CD14-positive monocyte (primary cell): ENCODE measurements around the gene PIP5K1C. TPM values are rescaled to one million over a fixed set of nuclear protein-coding genes. Genes with fewer than 3 reads are reported as not detected.
A peak's percentile ranks its signal among the peaks of the same experiment; 100 is the strongest.

Source experiments
- DNase-seq, 3 donors: peaks; one replicate each; pipeline ENCODE4 v3.0.0-alpha.2; 2011 to 2022
- H2AFZ ChIP-seq: 2 replicates; pipeline ENCODE4 v1.6.0; 2012; ENCODE audit warnings: mild to moderate bottlenecking, low read depth, low read length, inconsistent platforms; ENCODE audit not compliant: insufficient read depth, poor library complexity, severe bottlenecking
- H3K27ac ChIP-seq, 2 donors: 1 replicate in 1 of 2; 2 replicates in 1 of 2; pipeline ENCODE4 v1.5.1; 2012 to 2013; ENCODE audit warnings: low read length in 2 of 2, control low read depth in 1 of 2, inconsistent platforms in 1 of 2, low read depth in 1 of 2, mild to moderate bottlenecking in 1 of 2
- H3K27me3 ChIP-seq, 2 donors: one replicate each; pipeline versions ENCODE4 v1.6.0 to v1.6.1; 2011 to 2013; ENCODE audit warnings: low read length in 2 of 2; ENCODE audit not compliant: control insufficient read depth in 2 of 2, insufficient read depth in 2 of 2
- H3K36me3 ChIP-seq, 2 donors: replicated peaks in 1 of 2; 1 replicate in 1 of 2; 2 replicates in 1 of 2; pipeline versions ENCODE4 v1.5.1 to v1.6.1; 2012 to 2013; ENCODE audit warnings: low read length in 2 of 2, control low read depth in 1 of 2, inconsistent platforms in 1 of 2, mild to moderate bottlenecking in 1 of 2; ENCODE audit not compliant: insufficient read depth in 2 of 2, control insufficient read depth in 1 of 2
- H3K4me1 ChIP-seq, 2 donors: 1 replicate in 1 of 2; 2 replicates in 1 of 2; pipeline versions ENCODE4 v1.5.1 to v1.6.1; 2012 to 2013; ENCODE audit warnings: low read length in 2 of 2, control low read depth in 1 of 2, inconsistent platforms in 1 of 2, mild to moderate bottlenecking in 1 of 2, moderate library complexity in 1 of 2; ENCODE audit not compliant: insufficient read depth in 2 of 2, control insufficient read depth in 1 of 2
- H3K4me2 ChIP-seq: replicated peaks from 2 replicates; pipeline ENCODE3; 2012; ENCODE audit warnings: low read length, moderate library complexity, mild to moderate bottlenecking; ENCODE audit not compliant: poor library complexity, severe bottlenecking; ENCODE audit errors: extremely low read depth
- H3K4me3 ChIP-seq, 3 experiments: fragments of 200-600 bp in 1 of 3; sonication (generic) in 1 of 3; replicated peaks in 1 of 3; 1 replicate in 2 of 3; 2 replicates in 1 of 3; pipeline ENCODE4 v1.5.1; 2011 to 2013; ENCODE audit warnings: low read length in 3 of 3, mild to moderate bottlenecking in 3 of 3, control low read depth in 2 of 3, low read depth in 2 of 3, inconsistent platforms in 1 of 3, moderate library complexity in 1 of 3
- H3K79me2 ChIP-seq: 2 replicates; pipeline ENCODE4 v1.6.0; 2012; ENCODE audit warnings: mild to moderate bottlenecking, control low read depth, inconsistent platforms, low read length, moderate library complexity; ENCODE audit not compliant: insufficient read depth
- H3K9ac ChIP-seq: 2 replicates; pipeline ENCODE4 v1.6.0; 2017; ENCODE audit warnings: low read length, mild to moderate bottlenecking; ENCODE audit not compliant: insufficient read depth, poor library complexity, severe bottlenecking
- H3K9me3 ChIP-seq, 2 donors: replicated peaks in 1 of 2; 1 replicate in 1 of 2; 2 replicates in 1 of 2; pipeline versions ENCODE4 v1.5.1 to v1.6.1; 2012 to 2013; ENCODE audit warnings: low read length in 2 of 2, control low read depth in 1 of 2; ENCODE audit not compliant: control insufficient read depth in 1 of 2, insufficient read depth in 1 of 2
- H4K20me1 ChIP-seq: 2 replicates; pipeline ENCODE4 v1.6.0; 2012; ENCODE audit warnings: mild to moderate bottlenecking, low read length, control low read depth, moderate library complexity; ENCODE audit not compliant: insufficient read depth
- H3K27ac Mint-ChIP-seq, 7 donors: one replicate each; pipeline ENCODE4 v1.8.0; 2020; ENCODE audit warnings: mild to moderate bottlenecking in 7 of 7, mixed read lengths in 7 of 7, moderate library complexity in 6 of 7, inconsistent platforms in 2 of 7
- H3K27me3 Mint-ChIP-seq, 3 donors: one replicate each; pipeline ENCODE4 v1.8.0; 2021 to 2022; ENCODE audit warnings: low read depth in 3 of 3, mild to moderate bottlenecking in 3 of 3, mixed read lengths in 3 of 3, moderate library complexity in 3 of 3, inconsistent platforms in 1 of 3
- H3K36me3 Mint-ChIP-seq, 2 donors: one replicate each; pipeline ENCODE4 v1.8.0; 2020; ENCODE audit warnings: mixed read lengths in 2 of 2, inconsistent platforms in 1 of 2, mild to moderate bottlenecking in 1 of 2
- H3K4me1 Mint-ChIP-seq: one replicate; pipeline ENCODE4 v1.8.0; 2020; ENCODE audit warnings: mild to moderate bottlenecking, mixed read lengths
- H3K4me3 Mint-ChIP-seq, 2 donors: one replicate each; pipeline ENCODE4 v1.8.0; 2020; ENCODE audit warnings: mild to moderate bottlenecking in 2 of 2, mixed read lengths in 2 of 2, moderate library complexity in 1 of 2
- H3K9me3 Mint-ChIP-seq, 7 donors: one replicate each; pipeline ENCODE4 v1.8.0; 2020 to 2022; ENCODE audit warnings: mixed read lengths in 7 of 7, mild to moderate bottlenecking in 6 of 7, moderate library complexity in 6 of 7, inconsistent platforms in 2 of 7
- CTCF ChIP-seq: fragments of 200-600 bp; IDR thresholded peaks from one replicate; pipeline ENCODE4 v1.8.0; 2022; ENCODE audit warnings: antibody characterized with exemption, mild to moderate bottlenecking
- WGBS: methylation state at CpG from one replicate; pipeline ENCODE4 v1.1.5; 2013; ENCODE audit warnings: missing lambda C conversion rate; ENCODE audit not compliant: insufficient coverage; 5-methylcytosine and 5-hydroxymethylcytosine counted together
- intact Hi-C, 2 donors: fragments of 100-400 bp; cut with micrococcal nuclease; formaldehyde crosslinking; loops; one replicate each; pipeline versions ENCODE4 v1.15.0 to v1.15.1; 2023
- polyA plus RNA-seq, 3 donors: library from polyadenylated mRNA; depleted of rRNA in 1 of 3; unstranded in 2 of 3; stranded (reverse) in 1 of 3; fragments of 300-500 nt in 2 of 3; fragments of >200 nt in 1 of 3; fragmentation: Illumina TruSeq in 2 of 3; gene quantifications; 1 replicate in 2 of 3; 2 replicates in 1 of 3; pipeline ENCODE4 v1.2.3, GENCODE V29; 2012 to 2021

PIP5K1C gene
- polyA plus RNA-seq, 3 donors, result 6.5 to 19.5 (median 10.1) TPM

- Histone ChIP-seq H2AFZ (no peak overlapping the region), H3K9ac (no peak overlapping the region), H3K4me2 (peak overlapping the region; percentile 17), H3K4me3 (no peak overlapping the region), H3K27ac (no peak overlapping the region), H3K4me1 (peaks cover 5 to 10% of the 10 kb centered on the region in 2 donors), H4K20me1 (no peaks in the 10 kb centered on the region), H3K36me3 (no peaks in the 10 kb centered on the region), H3K9me3 (peaks cover 9 to 14% of the 10 kb centered on the region in 2 donors), H3K79me2 (no peaks in the 10 kb centered on the region), H3K27me3 (peaks cover 29 to 46% of the 10 kb centered on the region in 2 donors)
- peaks cover 47 to 75% (median 54%) of the 10 kb centered on the region in 3 donors for H3K27me3 Mint-ChIP-seq
- TF ChIP-seq CTCF, result no peak
- peak overlapping the region in 1 of 2 donors; percentile 76 for H3K4me3 Mint-ChIP-seq
- H3K27ac Mint-ChIP-seq, result no peak overlapping the region
- H3K9me3 Mint-ChIP-seq, result peaks cover 0 to 14% (median 11%) of the 10 kb centered on the region in 7 donors
- 28% methylated on average over 35 of the region's 46 CpGs for WGBS
- intact Hi-C loops, result no loop called here
- peaks cover 2 to 3% of the 10 kb centered on the region in 2 donors for H3K36me3 Mint-ChIP-seq
- H3K4me1 Mint-ChIP-seq, result peaks cover 3% of the 10 kb centered on the region
- DNase-seq, result peak; percentile 49 to 66 (median 51)
These were observed 21.0 kb upstream of the PIP5K1C start for GRCh38 chr19:3721131-3721886.

- Histone ChIP-seq H3K27ac (no peak overlapping the region), H3K36me3 (no peaks in the 10 kb centered on the region), H3K79me2 (no peaks in the 10 kb centered on the region), H3K4me1 (peaks cover 5 to 10% of the 10 kb centered on the region in 2 donors), H3K9ac (no peak overlapping the region), H4K20me1 (no peaks in the 10 kb centered on the region), H3K4me3 (no peak overlapping the region), H2AFZ (no peak overlapping the region), H3K4me2 (no peak overlapping the region), H3K9me3 (peaks cover 9 to 14% of the 10 kb centered on the region in 2 donors), H3K27me3 (peaks cover 29 to 46% of the 10 kb centered on the region in 2 donors)
- DNase-seq, result no peak
- Mint-ChIP-seq H3K9me3 (peaks cover 0 to 14% (median 11%) of the 10 kb centered on the region in 7 donors), H3K4me1 (peaks cover 3% of the 10 kb centered on the region), H3K27me3 (peaks cover 45 to 69% (median 53%) of the 10 kb centered on the region in 3 donors), H3K36me3 (peaks cover 2 to 3% of the 10 kb centered on the region in 2 donors), H3K27ac (no peak overlapping the region), H3K4me3 (peak overlapping the region in 1 of 2 donors; percentile 76)
- intact Hi-C loops, result no loop called here
- WGBS, result 35% methylated on average over 4 of the region's 9 CpGs
- no peak for TF ChIP-seq CTCF
These were observed 20.2 kb upstream of the PIP5K1C start for GRCh38 chr19:3720349-3720917.
